Duodenal mucosa (tissue), 2 donors: ENCODE measurements around the gene PDE6A.

Experiments used
- H3K27ac ChIP-seq: one replicate; pipeline ENCODE4 v1.7.0; 2013; ENCODE audit warnings: low read depth, low read length
- H3K27me3 ChIP-seq, 2 donors: one replicate each; pipeline ENCODE4 v1.7.0; 2013; ENCODE audit warnings: low read length in 2 of 2, control low read depth in 1 of 2; ENCODE audit not compliant: insufficient read depth in 2 of 2, control insufficient read depth in 1 of 2
- H3K36me3 ChIP-seq, 2 donors: one replicate each; pipeline ENCODE4 v1.7.0; 2013; ENCODE audit warnings: low read length in 2 of 2, control low read depth in 1 of 2; ENCODE audit not compliant: insufficient read depth in 2 of 2, control insufficient read depth in 1 of 2
- H3K4me1 ChIP-seq, 2 donors: one replicate each; pipeline ENCODE4 v1.7.0; 2013; ENCODE audit warnings: low read length in 2 of 2, control low read depth in 1 of 2; ENCODE audit not compliant: insufficient read depth in 2 of 2, control insufficient read depth in 1 of 2
- H3K4me3 ChIP-seq, 2 donors: one replicate each; pipeline ENCODE4 v1.7.0; 2013; ENCODE audit warnings: low read length in 2 of 2, low read depth in 1 of 2
- H3K9ac ChIP-seq, 2 donors: one replicate each; pipeline ENCODE4 v1.7.0; 2013; ENCODE audit warnings: low read length in 2 of 2, low read depth in 1 of 2
- H3K9me3 ChIP-seq, 2 donors: one replicate each; pipeline ENCODE4 v1.7.0; 2013; ENCODE audit warnings: low read length in 2 of 2, control low read depth in 1 of 2; ENCODE audit not compliant: control insufficient read depth in 1 of 2

PDE6A gene

GRCh38 chr5:149944666-149945065, at the start of gene PDE6A:
Gene PDE6A (minus strand): TSS chr5:149944793. CDS start chr5:149944673, 120 bp downstream.
- no peak within 1 kb of the TSS for H3K4me3 ChIP-seq
- no peaks in the 10 kb centered on the region for H3K27me3 ChIP-seq
- no peaks in the 10 kb centered on the region for H3K36me3 ChIP-seq
- no peaks in the 10 kb centered on the region for H3K9me3 ChIP-seq
- peaks cover 0 to 17% of the 10 kb centered on the region in 2 donors for H3K4me1 ChIP-seq
- no peak within 1 kb of the TSS for H3K27ac ChIP-seq
- H3K9ac ChIP-seq = no peak within 1 kb of the TSS

GRCh38 chr5:149993471-149993870, 48.9 kb upstream of the PDE6A start:
- Histone ChIP-seq H3K4me1 (peaks cover 0 to 3% of the 10 kb centered on the region in 2 donors), H3K36me3 (peaks cover 7 to 20% of the 10 kb centered on the region in 2 donors), H3K27ac (no peak overlapping the region), H3K4me3 (no peak overlapping the region), H3K27me3 (no peaks in the 10 kb centered on the region), H3K9ac (no peak overlapping the region), H3K9me3 (no peaks in the 10 kb centered on the region)

- Histone ChIP-seq H3K9me3 (no peaks in the 10 kb centered on the region), H3K4me1 (peaks cover 0 to 3% of the 10 kb centered on the region in 2 donors), H3K9ac (no peak overlapping the region), H3K4me3 (no peak overlapping the region), H3K27me3 (no peaks in the 10 kb centered on the region), H3K27ac (no peak overlapping the region), H3K36me3 (peaks cover 5 to 16% of the 10 kb centered on the region in 2 donors)
These were observed 46.2 kb upstream of the PDE6A start for GRCh38 chr5:149990518-149991376.

- H3K4me1 ChIP-seq = peaks cover 0 to 3% of the 10 kb centered on the region in 2 donors
- H3K4me3 ChIP-seq = no peak overlapping the region
- no peaks in the 10 kb centered on the region for H3K27me3 ChIP-seq
- H3K36me3 ChIP-seq = no peaks in the 10 kb centered on the region
- no peaks in the 10 kb centered on the region for H3K9me3 ChIP-seq
- no peak overlapping the region for H3K9ac ChIP-seq
- no peak overlapping the region for H3K27ac ChIP-seq
These were observed 43.5 kb upstream of the PDE6A start for GRCh38 chr5:149988126-149988525.

GRCh38 chr5:149982505-149982904, 37.9 kb upstream of the PDE6A start:
- Histone ChIP-seq H3K9me3 (no peaks in the 10 kb centered on the region), H3K27me3 (no peaks in the 10 kb centered on the region), H3K27ac (no peak overlapping the region), H3K4me1 (peaks cover 7 to 12% of the 10 kb centered on the region in 2 donors), H3K36me3 (peaks cover 14 to 19% of the 10 kb centered on the region in 2 donors), H3K4me3 (no peak overlapping the region), H3K9ac (no peak overlapping the region)

GRCh38 chr5:149981206-149981605, 36.6 kb upstream of the PDE6A start:
- Histone ChIP-seq H3K9ac (no peak overlapping the region), H3K4me3 (no peak overlapping the region), H3K27ac (no peak overlapping the region), H3K9me3 (no peaks in the 10 kb centered on the region), H3K4me1 (peaks cover 7 to 12% of the 10 kb centered on the region in 2 donors), H3K27me3 (no peaks in the 10 kb centered on the region), H3K36me3 (peaks cover 14 to 19% of the 10 kb centered on the region in 2 donors)

- H3K27ac ChIP-seq = no peak overlapping the region
- peaks cover 14 to 19% of the 10 kb centered on the region in 2 donors for H3K36me3 ChIP-seq
- H3K27me3 ChIP-seq = no peaks in the 10 kb centered on the region
- H3K4me3 ChIP-seq = no peak overlapping the region
- no peak overlapping the region for H3K9ac ChIP-seq
- peaks cover 7 to 12% of the 10 kb centered on the region in 2 donors for H3K4me1 ChIP-seq
- H3K9me3 ChIP-seq = no peaks in the 10 kb centered on the region
These were observed 35.3 kb upstream of the PDE6A start for GRCh38 chr5:149979896-149980295.

- no peaks in the 10 kb centered on the region for H3K27me3 ChIP-seq
- no peak overlapping the region for H3K9ac ChIP-seq
- H3K27ac ChIP-seq = no peak overlapping the region
- H3K36me3 ChIP-seq = peaks cover 8 to 9% of the 10 kb centered on the region in 2 donors
- peaks cover 5 to 6% of the 10 kb centered on the region in 2 donors for H3K4me1 ChIP-seq
- no peak overlapping the region for H3K4me3 ChIP-seq
- H3K9me3 ChIP-seq = no peaks in the 10 kb centered on the region
These were observed 30.8 kb upstream of the PDE6A start for GRCh38 chr5:149975409-149975808.

GRCh38 chr5:149969181-149969930, 24.8 kb upstream of the PDE6A start:
- Histone ChIP-seq H3K27me3 (no peaks in the 10 kb centered on the region), H3K27ac (no peak overlapping the region), H3K4me1 (peaks cover 10 to 17% of the 10 kb centered on the region in 2 donors), H3K36me3 (no peaks in the 10 kb centered on the region), H3K9me3 (no peaks in the 10 kb centered on the region), H3K4me3 (no peak overlapping the region), H3K9ac (no peak overlapping the region)

GRCh38 chr5:149966946-149967345, 22.4 kb upstream of the PDE6A start:
- peaks cover 10 to 17% of the 10 kb centered on the region in 2 donors for H3K4me1 ChIP-seq
- no peaks in the 10 kb centered on the region for H3K36me3 ChIP-seq
- no peaks in the 10 kb centered on the region for H3K27me3 ChIP-seq
- H3K9me3 ChIP-seq = no peaks in the 10 kb centered on the region
- no peak overlapping the region for H3K27ac ChIP-seq
- H3K9ac ChIP-seq = no peak overlapping the region
- H3K4me3 ChIP-seq = no peak overlapping the region
